HEK293 (cell line): Measurements from ENCODE around the gene CCBE1.

ENCODE experiments used
- CTCF ChIA-PET: fragments of 350-600 bp; formaldehyde crosslinking; extraction: SDS; loops from one replicate; lab custom pipeline; 2021; ENCODE audit warnings: antibody characterized with exemption; lab: Yijun Ruan, JAX
- POLR2A ChIA-PET: fragments of 300-600 bp; formaldehyde crosslinking; extraction: SDS; loops from one replicate; lab custom pipeline; 2020; ENCODE audit warnings: antibody characterized with exemption, inconsistent platforms; lab: Yijun Ruan, JAX
- H3K27ac ChIP-seq: fragments of 200-500 bp; sonication (Bioruptor generic); 2 replicates; pipeline ENCODE4 v1.5.1; 2014; ENCODE audit warnings: low read depth, low read length, control low read depth, inconsistent platforms; ENCODE audit errors: extremely low read depth
- H3K36me3 ChIP-seq, 2 experiments: fragments of 200-500 bp in 1 of 2; sonication (Bioruptor generic) in 1 of 2; 1 replicate in 1 of 2; 2 replicates in 1 of 2; pipeline ENCODE4 v1.5.1; 2014 to 2017; ENCODE audit warnings: inconsistent platforms in 2 of 2, low read length in 2 of 2; ENCODE audit not compliant: control insufficient read depth in 2 of 2, insufficient read depth in 1 of 2
- H3K4me1 ChIP-seq: fragments of 200-500 bp; sonication (Bioruptor generic); 2 replicates; pipeline ENCODE4 v1.5.1; 2014; ENCODE audit warnings: mild to moderate bottlenecking, low read length, inconsistent platforms; ENCODE audit not compliant: control insufficient read depth, insufficient read depth
- H3K4me3 ChIP-seq: 2 replicates; pipeline ENCODE4 v1.5.1; 2011; ENCODE audit warnings: low read depth, mild to moderate bottlenecking, control low read depth, low read length, moderate library complexity
- H3K9me3 ChIP-seq: fragments of 200-500 bp; sonication (Bioruptor generic); 2 replicates; pipeline ENCODE4 v1.5.1; 2014; ENCODE audit warnings: low read depth, low read length, inconsistent platforms; ENCODE audit not compliant: control insufficient read depth, insufficient read depth
- GFI1B ChIP-seq: fragments of 450-650 bp; formaldehyde crosslinking; IDR thresholded peaks from 2 replicates; pipeline ENCODE4 v1.5.1; 2016; ENCODE audit warnings: missing biosample characterization, missing genetic modification characterization
- GLI4 ChIP-seq: fragments of 450-650 bp; formaldehyde crosslinking; IDR thresholded peaks from 2 replicates; pipeline ENCODE4 v1.5.1; 2016; ENCODE audit warnings: missing biosample characterization, missing genetic modification characterization
- HOXA7 ChIP-seq: sonication (generic); formaldehyde crosslinking; IDR thresholded peaks from 2 replicates; pipeline ENCODE4 v1.8.1; 2022; ENCODE audit warnings: missing genetic modification reagents, borderline replicate concordance
- ZNF112 ChIP-seq: fragments of 450-650 bp; formaldehyde crosslinking; IDR thresholded peaks from 2 replicates; pipeline ENCODE4 v1.5.0; 2017; ENCODE audit warnings: missing biosample characterization, missing genetic modification characterization
- ZNF133 ChIP-seq: fragments of 450-650 bp; formaldehyde crosslinking; IDR thresholded peaks from 2 replicates; pipeline ENCODE4 v1.5.1; 2016; ENCODE audit warnings: missing biosample characterization, missing genetic modification characterization
- ZNF202 ChIP-seq: fragments of 450-650 bp; formaldehyde crosslinking; IDR thresholded peaks from 2 replicates; pipeline ENCODE4 v1.5.1; 2016; ENCODE audit warnings: missing biosample characterization, missing genetic modification characterization, borderline replicate concordance
- ZNF292 ChIP-seq: fragments of 450-650 bp; formaldehyde crosslinking; IDR thresholded peaks from 2 replicates; pipeline ENCODE4 v1.5.1; 2016; ENCODE audit warnings: low read depth, missing biosample characterization, missing genetic modification characterization, borderline replicate concordance
- ZNF426 ChIP-seq: fragments of 450-650 bp; formaldehyde crosslinking; IDR thresholded peaks from 2 replicates; pipeline ENCODE4 v1.5.1; 2017; ENCODE audit warnings: missing biosample characterization, missing genetic modification characterization, mild to moderate bottlenecking, inconsistent platforms, moderate library complexity
- ZNF530 ChIP-seq: fragments of 450-650 bp; formaldehyde crosslinking; IDR thresholded peaks from 2 replicates; pipeline ENCODE4 v1.5.1; 2016; ENCODE audit warnings: low read depth, missing biosample characterization, missing genetic modification characterization
- ZNF549 ChIP-seq: fragments of 450-650 bp; IDR thresholded peaks from 2 replicates; pipeline ENCODE4 v1.5.1; 2018; ENCODE audit warnings: missing biosample characterization, missing genetic modification characterization, mild to moderate bottlenecking, inconsistent platforms, moderate library complexity
- ZNF677 ChIP-seq: fragments of 450-650 bp; IDR thresholded peaks from 2 replicates; pipeline ENCODE4 v1.5.0; 2018; ENCODE audit warnings: missing biosample characterization, mild to moderate bottlenecking, missing genetic modification characterization, moderate library complexity
- TF ChIP-seq, protein P1 (sequence below): fragments of 450-650 bp; formaldehyde crosslinking; conservative IDR thresholded peaks from 2 replicates; pipeline ENCODE4 v1.5.1; 2016; ENCODE audit warnings: low read depth, missing biosample characterization, missing genetic modification characterization
- TF ChIP-seq, protein P2 (sequence below): fragments of 450-650 bp; formaldehyde crosslinking; IDR thresholded peaks from 2 replicates; pipeline ENCODE4 v1.5.1; 2016; ENCODE audit warnings: missing biosample characterization, missing genetic modification characterization, borderline replicate concordance
- TF ChIP-seq, protein P3 (sequence below): fragments of 450-650 bp; formaldehyde crosslinking; IDR thresholded peaks from 2 replicates; pipeline ENCODE4 v1.5.1; 2017; ENCODE audit warnings: missing biosample characterization, missing genetic modification characterization
- TF ChIP-seq, protein P4 (sequence below): sonication (generic); formaldehyde crosslinking; IDR thresholded peaks from 2 replicates; pipeline ENCODE4 v1.8.1; 2022; ENCODE audit warnings: mild to moderate bottlenecking, moderate library complexity, missing genetic modification reagents

The CCBE1 gene

DNA sequence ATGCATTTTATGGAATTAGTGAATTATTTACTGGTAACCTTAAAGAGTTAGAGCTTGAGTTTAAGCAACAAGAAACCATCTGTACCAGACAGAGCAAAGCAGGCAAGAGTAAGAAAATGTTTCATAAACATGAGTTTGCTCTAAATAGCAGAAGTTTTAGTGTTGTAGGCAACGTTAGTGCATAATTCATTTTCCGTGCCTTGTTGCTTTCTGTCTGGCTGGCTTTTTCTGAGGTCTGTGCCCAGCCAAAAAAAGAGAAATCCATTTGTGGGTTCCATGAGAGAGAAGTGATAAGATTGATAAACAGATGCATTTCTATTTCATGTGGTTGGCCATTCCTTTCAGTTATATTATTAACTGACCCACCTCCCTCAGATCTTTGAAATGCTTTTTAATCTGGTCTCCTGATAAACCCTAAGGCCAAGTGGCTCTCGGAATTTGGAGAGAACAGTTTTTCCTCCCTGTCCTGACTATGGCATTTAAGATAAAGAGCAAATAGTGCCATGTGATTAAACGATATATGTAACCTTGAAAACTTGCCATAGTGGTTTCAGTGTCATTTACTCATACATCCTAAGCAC, 198.6 kb downstream of the CCBE1 start:
- ChIA-PET POLR2A (no interaction called here), CTCF (no interaction called here)
- Histone ChIP-seq H3K36me3 (no peaks in the 10 kb centered on the region), H3K4me1 (peaks cover 12% of the 10 kb centered on the region), H3K4me3 (no peak overlapping the region), H3K27ac (no peak overlapping the region), H3K9me3 (no peaks in the 10 kb centered on the region)
- TF ChIP-seq GFI1B (no peak), GLI4 (tag by site-specific recombination) (no peak), ZNF292 (tag by site-specific recombination) (no peak)
- TF ChIP-seq, protein P1, sequence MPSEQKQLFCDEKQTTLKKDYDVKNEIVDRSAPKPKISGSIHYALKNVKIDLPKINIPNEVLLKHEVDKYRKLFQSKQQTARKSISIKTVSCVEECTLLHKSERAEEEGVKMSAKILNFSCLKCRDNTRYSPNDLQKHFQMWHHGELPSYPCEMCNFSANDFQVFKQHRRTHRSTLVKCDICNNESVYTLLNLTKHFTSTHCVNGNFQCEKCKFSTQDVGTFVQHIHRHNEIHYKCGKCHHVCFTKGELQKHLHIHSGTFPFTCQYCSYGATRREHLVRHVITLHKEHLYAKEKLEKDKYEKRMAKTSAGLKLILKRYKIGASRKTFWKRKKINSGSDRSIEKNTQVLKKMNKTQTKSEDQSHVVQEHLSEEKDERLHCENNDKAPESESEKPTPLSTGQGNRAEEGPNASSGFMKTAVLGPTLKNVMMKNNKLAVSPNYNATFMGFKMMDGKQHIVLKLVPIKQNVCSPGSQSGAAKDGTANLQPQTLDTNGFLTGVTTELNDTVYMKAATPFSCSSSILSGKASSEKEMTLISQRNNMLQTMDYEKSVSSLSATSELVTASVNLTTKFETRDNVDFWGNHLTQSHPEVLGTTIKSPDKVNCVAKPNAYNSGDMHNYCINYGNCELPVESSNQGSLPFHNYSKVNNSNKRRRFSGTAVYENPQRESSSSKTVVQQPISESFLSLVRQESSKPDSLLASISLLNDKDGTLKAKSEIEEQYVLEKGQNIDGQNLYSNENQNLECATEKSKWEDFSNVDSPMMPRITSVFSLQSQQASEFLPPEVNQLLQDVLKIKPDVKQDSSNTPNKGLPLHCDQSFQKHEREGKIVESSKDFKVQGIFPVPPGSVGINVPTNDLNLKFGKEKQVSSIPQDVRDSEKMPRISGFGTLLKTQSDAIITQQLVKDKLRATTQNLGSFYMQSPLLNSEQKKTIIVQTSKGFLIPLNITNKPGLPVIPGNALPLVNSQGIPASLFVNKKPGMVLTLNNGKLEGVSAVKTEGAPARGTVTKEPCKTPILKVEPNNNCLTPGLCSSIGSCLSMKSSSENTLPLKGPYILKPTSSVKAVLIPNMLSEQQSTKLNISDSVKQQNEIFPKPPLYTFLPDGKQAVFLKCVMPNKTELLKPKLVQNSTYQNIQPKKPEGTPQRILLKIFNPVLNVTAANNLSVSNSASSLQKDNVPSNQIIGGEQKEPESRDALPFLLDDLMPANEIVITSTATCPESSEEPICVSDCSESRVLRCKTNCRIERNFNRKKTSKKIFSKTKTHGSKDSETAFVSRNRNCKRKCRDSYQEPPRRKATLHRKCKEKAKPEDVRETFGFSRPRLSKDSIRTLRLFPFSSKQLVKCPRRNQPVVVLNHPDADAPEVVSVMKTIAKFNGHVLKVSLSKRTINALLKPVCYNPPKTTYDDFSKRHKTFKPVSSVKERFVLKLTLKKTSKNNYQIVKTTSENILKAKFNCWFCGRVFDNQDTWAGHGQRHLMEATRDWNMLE (tag by site-specific recombination), result no peak

DNA sequence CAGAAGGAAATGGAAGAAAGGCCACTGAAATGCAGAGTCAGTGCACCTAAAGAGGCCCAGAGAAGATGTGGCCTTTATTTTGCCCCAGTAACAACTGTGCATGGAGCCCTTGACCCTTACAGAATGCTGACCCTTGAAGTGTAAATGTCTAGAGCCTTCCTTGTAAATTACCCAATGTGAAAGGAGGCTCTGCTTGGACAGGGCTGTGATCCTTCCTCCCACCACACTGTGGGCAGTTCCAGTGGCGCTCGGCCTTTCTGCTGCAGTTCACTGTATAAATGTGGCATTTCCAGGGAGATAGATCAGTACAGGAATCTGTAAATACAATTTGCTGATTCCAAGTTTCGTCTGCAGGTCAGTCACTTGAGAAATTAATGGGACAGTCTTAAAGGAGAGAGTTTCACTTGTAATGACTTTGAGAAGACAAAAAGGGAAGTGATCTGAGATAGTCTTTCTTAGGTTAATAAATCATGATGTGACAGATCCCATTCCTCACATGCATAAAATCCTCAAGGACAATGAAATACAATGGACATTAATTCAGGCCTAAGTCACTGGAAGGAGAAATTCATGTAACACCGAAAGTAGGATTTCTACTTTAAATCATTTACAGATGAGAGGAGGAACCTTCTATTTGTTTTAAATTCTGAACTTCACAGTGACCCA, 204.3 kb downstream of the CCBE1 start:
- Histone ChIP-seq H3K4me3 (no peak overlapping the region), H3K36me3 (no peaks in the 10 kb centered on the region), H3K27ac (no peak overlapping the region), H3K4me1 (no peaks in the 10 kb centered on the region), H3K9me3 (no peaks in the 10 kb centered on the region)
- ChIA-PET POLR2A (no interaction called here), CTCF (no interaction called here)
- TF ChIP-seq ZNF677 (no peak), ZNF112 (no peak), ZNF292 (tag by site-specific recombination) (no peak), ZNF530 (tag by site-specific recombination) (no peak), ZNF426 (tag by site-specific recombination) (no peak), ZNF202 (no peak), ZNF133 (tag by site-specific recombination) (no peak), HOXA7 (CRISPR knock-in tag) (no peak), ZNF549 (tag by site-specific recombination) (no peak)
- TF ChIP-seq, protein P2, sequence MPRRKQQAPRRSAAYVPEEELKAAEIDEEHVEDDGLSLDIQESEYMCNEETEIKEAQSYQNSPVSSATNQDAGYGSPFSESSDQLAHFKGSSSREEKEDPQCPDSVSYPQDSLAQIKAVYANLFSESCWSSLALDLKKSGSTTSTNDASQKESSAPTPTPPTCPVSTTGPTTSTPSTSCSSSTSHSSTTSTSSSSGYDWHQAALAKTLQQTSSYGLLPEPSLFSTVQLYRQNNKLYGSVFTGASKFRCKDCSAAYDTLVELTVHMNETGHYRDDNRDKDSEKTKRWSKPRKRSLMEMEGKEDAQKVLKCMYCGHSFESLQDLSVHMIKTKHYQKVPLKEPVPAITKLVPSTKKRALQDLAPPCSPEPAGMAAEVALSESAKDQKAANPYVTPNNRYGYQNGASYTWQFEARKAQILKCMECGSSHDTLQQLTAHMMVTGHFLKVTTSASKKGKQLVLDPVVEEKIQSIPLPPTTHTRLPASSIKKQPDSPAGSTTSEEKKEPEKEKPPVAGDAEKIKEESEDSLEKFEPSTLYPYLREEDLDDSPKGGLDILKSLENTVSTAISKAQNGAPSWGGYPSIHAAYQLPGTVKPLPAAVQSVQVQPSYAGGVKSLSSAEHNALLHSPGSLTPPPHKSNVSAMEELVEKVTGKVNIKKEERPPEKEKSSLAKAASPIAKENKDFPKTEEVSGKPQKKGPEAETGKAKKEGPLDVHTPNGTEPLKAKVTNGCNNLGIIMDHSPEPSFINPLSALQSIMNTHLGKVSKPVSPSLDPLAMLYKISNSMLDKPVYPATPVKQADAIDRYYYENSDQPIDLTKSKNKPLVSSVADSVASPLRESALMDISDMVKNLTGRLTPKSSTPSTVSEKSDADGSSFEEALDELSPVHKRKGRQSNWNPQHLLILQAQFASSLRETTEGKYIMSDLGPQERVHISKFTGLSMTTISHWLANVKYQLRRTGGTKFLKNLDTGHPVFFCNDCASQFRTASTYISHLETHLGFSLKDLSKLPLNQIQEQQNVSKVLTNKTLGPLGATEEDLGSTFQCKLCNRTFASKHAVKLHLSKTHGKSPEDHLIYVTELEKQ, result no peak
- TF ChIP-seq, protein P3, sequence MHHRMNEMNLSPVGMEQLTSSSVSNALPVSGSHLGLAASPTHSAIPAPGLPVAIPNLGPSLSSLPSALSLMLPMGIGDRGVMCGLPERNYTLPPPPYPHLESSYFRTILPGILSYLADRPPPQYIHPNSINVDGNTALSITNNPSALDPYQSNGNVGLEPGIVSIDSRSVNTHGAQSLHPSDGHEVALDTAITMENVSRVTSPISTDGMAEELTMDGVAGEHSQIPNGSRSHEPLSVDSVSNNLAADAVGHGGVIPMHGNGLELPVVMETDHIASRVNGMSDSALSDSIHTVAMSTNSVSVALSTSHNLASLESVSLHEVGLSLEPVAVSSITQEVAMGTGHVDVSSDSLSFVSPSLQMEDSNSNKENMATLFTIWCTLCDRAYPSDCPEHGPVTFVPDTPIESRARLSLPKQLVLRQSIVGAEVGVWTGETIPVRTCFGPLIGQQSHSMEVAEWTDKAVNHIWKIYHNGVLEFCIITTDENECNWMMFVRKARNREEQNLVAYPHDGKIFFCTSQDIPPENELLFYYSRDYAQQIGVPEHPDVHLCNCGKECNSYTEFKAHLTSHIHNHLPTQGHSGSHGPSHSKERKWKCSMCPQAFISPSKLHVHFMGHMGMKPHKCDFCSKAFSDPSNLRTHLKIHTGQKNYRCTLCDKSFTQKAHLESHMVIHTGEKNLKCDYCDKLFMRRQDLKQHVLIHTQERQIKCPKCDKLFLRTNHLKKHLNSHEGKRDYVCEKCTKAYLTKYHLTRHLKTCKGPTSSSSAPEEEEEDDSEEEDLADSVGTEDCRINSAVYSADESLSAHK (tag by site-specific recombination), result no peak
- TF ChIP-seq, protein P4, sequence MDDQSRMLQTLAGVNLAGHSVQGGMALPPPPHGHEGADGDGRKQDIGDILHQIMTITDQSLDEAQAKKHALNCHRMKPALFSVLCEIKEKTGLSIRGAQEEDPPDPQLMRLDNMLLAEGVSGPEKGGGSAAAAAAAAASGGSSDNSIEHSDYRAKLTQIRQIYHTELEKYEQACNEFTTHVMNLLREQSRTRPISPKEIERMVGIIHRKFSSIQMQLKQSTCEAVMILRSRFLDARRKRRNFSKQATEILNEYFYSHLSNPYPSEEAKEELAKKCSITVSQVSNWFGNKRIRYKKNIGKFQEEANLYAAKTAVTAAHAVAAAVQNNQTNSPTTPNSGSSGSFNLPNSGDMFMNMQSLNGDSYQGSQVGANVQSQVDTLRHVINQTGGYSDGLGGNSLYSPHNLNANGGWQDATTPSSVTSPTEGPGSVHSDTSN (CRISPR knock-in tag), result no peak
- TF ChIP-seq, all 188 proteins: peak for 0
